ENCODE measurements around the gene IGSF21.

The IGSF21 gene

GRCh38 chr1:18419113-18419844 is 311.7 kb downstream of the IGSF21 start:
- no peaks in the 10 kb centered on the region for H3K79me1 ChIP-seq (ENCODE audit: low read length)
- H3K4ac ChIP-seq (ENCODE audit: low read depth, low read length): no peak overlapping the region
- no peak overlapping the region for H3K4me3 ChIP-seq (ENCODE audit: low read length)
- H3K27me3 ChIP-seq (ENCODE audit: insufficient read depth, low read length, poor library complexity): no peaks in the 10 kb centered on the region
- H3K56ac ChIP-seq (ENCODE audit: low read length): no peak overlapping the region
- DNase-seq: no peak
- no peak overlapping the region for H2BK15ac ChIP-seq (replicated peaks; ENCODE audit: low read depth)
- no peak overlapping the region for H2BK5ac ChIP-seq (ENCODE audit: low read length)
- no peak overlapping the region for H3K4me2 ChIP-seq (ENCODE audit: low read length)
- H4K8ac ChIP-seq (ENCODE audit: low read depth, low read length): no peak overlapping the region
- H3K79me2 ChIP-seq (ENCODE audit: control insufficient read depth, insufficient read depth, low read length): no peaks in the 10 kb centered on the region
- no peak overlapping the region for H2AK5ac ChIP-seq (ENCODE audit: low read length)
- H3K36me3 ChIP-seq (ENCODE audit: control insufficient read depth, insufficient read depth, low read length): no peaks in the 10 kb centered on the region
- no peak overlapping the region for H3K23ac ChIP-seq (ENCODE audit: low read length)
- no peak overlapping the region for H2BK120ac ChIP-seq (ENCODE audit: low read depth, low read length)
- no peak overlapping the region for H3K18ac ChIP-seq (ENCODE audit: low read length)
- H3K27ac ChIP-seq (ENCODE audit: low read depth, low read length): no peak overlapping the region
- H3K4me1 ChIP-seq (ENCODE audit: control insufficient read depth, low read depth, low read length): peaks cover 3% of the 10 kb centered on the region
- H3K9ac ChIP-seq (ENCODE audit: low read length): no peak overlapping the region
- no peak overlapping the region for H4K5ac ChIP-seq (ENCODE audit: low read length)
- WGBS (ENCODE audit: extremely low coverage, insufficient coverage, low lambda C conversion rate): no CpG with 5 or more reads among the region's 6 CpGs

- peaks cover 3% of the 10 kb centered on the region for H3K4me1 ChIP-seq (ENCODE audit: control insufficient read depth, low read depth, low read length)
- H4K8ac ChIP-seq (ENCODE audit: low read depth, low read length): no peak overlapping the region
- no peak overlapping the region for H2BK120ac ChIP-seq (ENCODE audit: low read depth, low read length)
- no peak overlapping the region for H4K5ac ChIP-seq (ENCODE audit: low read length)
- WGBS (ENCODE audit: extremely low coverage, insufficient coverage, low lambda C conversion rate): no CpG with 5 or more reads among the region's 5 CpGs
- no peaks in the 10 kb centered on the region for H3K79me1 ChIP-seq (ENCODE audit: low read length)
- no peaks in the 10 kb centered on the region for H3K79me2 ChIP-seq (ENCODE audit: control insufficient read depth, insufficient read depth, low read length)
- no peak overlapping the region for H3K4me3 ChIP-seq (ENCODE audit: low read length)
- no peak overlapping the region for H2BK5ac ChIP-seq (ENCODE audit: low read length)
- H3K4ac ChIP-seq (ENCODE audit: low read depth, low read length): no peak overlapping the region
- H3K36me3 ChIP-seq (ENCODE audit: control insufficient read depth, insufficient read depth, low read length): no peaks in the 10 kb centered on the region
- H2AK5ac ChIP-seq (ENCODE audit: low read length): no peak overlapping the region
- H3K18ac ChIP-seq (ENCODE audit: low read length): no peak overlapping the region
- H3K27me3 ChIP-seq (ENCODE audit: insufficient read depth, low read length, poor library complexity): no peaks in the 10 kb centered on the region
- H3K27ac ChIP-seq (ENCODE audit: low read depth, low read length): no peak overlapping the region
- H3K23ac ChIP-seq (ENCODE audit: low read length): no peak overlapping the region
- H2BK15ac ChIP-seq (replicated peaks; ENCODE audit: low read depth): no peak overlapping the region
- H3K4me2 ChIP-seq (ENCODE audit: low read length): no peak overlapping the region
- no peak overlapping the region for H3K56ac ChIP-seq (ENCODE audit: low read length)
- no peak overlapping the region for H3K9ac ChIP-seq (ENCODE audit: low read length)
- no peak for DNase-seq
Measured at GRCh38 chr1:18419845-18420184, 312.2 kb downstream of the IGSF21 start.

- Histone ChIP-seq H3K4ac (ENCODE audit: low read depth, low read length) (no peak overlapping the region), H3K79me2 (ENCODE audit: control insufficient read depth, insufficient read depth, low read length) (no peaks in the 10 kb centered on the region), H2BK15ac (replicated peaks; ENCODE audit: low read depth) (no peak overlapping the region), H3K9ac (ENCODE audit: low read length) (no peak overlapping the region), H3K23ac (ENCODE audit: low read length) (no peak overlapping the region), H3K4me1 (ENCODE audit: control insufficient read depth, low read depth, low read length) (peaks cover 3% of the 10 kb centered on the region), H2BK120ac (ENCODE audit: low read depth, low read length) (no peak overlapping the region), H3K36me3 (ENCODE audit: control insufficient read depth, insufficient read depth, low read length) (no peaks in the 10 kb centered on the region), H3K4me3 (ENCODE audit: low read length) (no peak overlapping the region), H3K27me3 (ENCODE audit: insufficient read depth, low read length, poor library complexity) (no peaks in the 10 kb centered on the region), H4K5ac (ENCODE audit: low read length) (no peak overlapping the region), H2AK5ac (ENCODE audit: low read length) (no peak overlapping the region), H3K79me1 (ENCODE audit: low read length) (no peaks in the 10 kb centered on the region), H3K27ac (ENCODE audit: low read depth, low read length) (no peak overlapping the region), H3K18ac (ENCODE audit: low read length) (no peak overlapping the region), H2BK5ac (ENCODE audit: low read length) (no peak overlapping the region), H3K56ac (ENCODE audit: low read length) (no peak overlapping the region), H4K8ac (ENCODE audit: low read depth, low read length) (no peak overlapping the region), H3K4me2 (ENCODE audit: low read length) (no peak overlapping the region)
- no peak for DNase-seq
- WGBS (ENCODE audit: extremely low coverage, insufficient coverage, low lambda C conversion rate): no CpG with 5 or more reads among the region's 15 CpGs
Measured at GRCh38 chr1:18422076-18422777, 314.6 kb downstream of the IGSF21 start.

- no peak for DNase-seq
Measured at GRCh38 chr1:18422954-18423353, 315.4 kb downstream of the IGSF21 start.

GRCh38 chr1:18426580-18426979 is 319.0 kb downstream of the IGSF21 start:
- Histone ChIP-seq H3K9ac (ENCODE audit: low read length) (no peak overlapping the region), H3K23ac (ENCODE audit: low read length) (no peak overlapping the region), H4K8ac (ENCODE audit: low read depth, low read length) (no peak overlapping the region), H2BK120ac (ENCODE audit: low read depth, low read length) (no peak overlapping the region), H2BK5ac (ENCODE audit: low read length) (no peak overlapping the region), H4K5ac (ENCODE audit: low read length) (no peak overlapping the region), H3K18ac (ENCODE audit: low read length) (no peak overlapping the region), H2AK5ac (ENCODE audit: low read length) (no peak overlapping the region), H3K4me3 (ENCODE audit: low read length) (no peak overlapping the region), H3K27ac (ENCODE audit: low read depth, low read length) (no peak overlapping the region), H3K56ac (ENCODE audit: low read length) (no peak overlapping the region), H3K27me3 (ENCODE audit: insufficient read depth, low read length, poor library complexity) (no peaks in the 10 kb centered on the region), H3K36me3 (ENCODE audit: control insufficient read depth, insufficient read depth, low read length) (no peaks in the 10 kb centered on the region), H3K79me1 (ENCODE audit: low read length) (no peaks in the 10 kb centered on the region), H3K4me2 (ENCODE audit: low read length) (no peak overlapping the region), H3K79me2 (ENCODE audit: control insufficient read depth, insufficient read depth, low read length) (no peaks in the 10 kb centered on the region), H3K4ac (ENCODE audit: low read depth, low read length) (no peak overlapping the region), H2BK15ac (replicated peaks; ENCODE audit: low read depth) (no peak overlapping the region), H3K4me1 (ENCODE audit: control insufficient read depth, low read depth, low read length) (no peaks in the 10 kb centered on the region)
- no peak for DNase-seq
- WGBS (ENCODE audit: extremely low coverage, insufficient coverage, low lambda C conversion rate): no CpG with 5 or more reads among the region's 1 CpG

More at GRCh38 chr1:18422954-18423353, 315.4 kb downstream of the IGSF21 start:
- Histone ChIP-seq H2AK5ac (ENCODE audit: low read length) (no peak overlapping the region), H3K79me2 (ENCODE audit: control insufficient read depth, insufficient read depth, low read length) (no peaks in the 10 kb centered on the region), H3K9ac (ENCODE audit: low read length) (no peak overlapping the region), H4K8ac (ENCODE audit: low read depth, low read length) (no peak overlapping the region), H2BK120ac (ENCODE audit: low read depth, low read length) (no peak overlapping the region), H3K4me3 (ENCODE audit: low read length) (no peak overlapping the region), H3K36me3 (ENCODE audit: control insufficient read depth, insufficient read depth, low read length) (no peaks in the 10 kb centered on the region), H3K4ac (ENCODE audit: low read depth, low read length) (no peak overlapping the region), H3K79me1 (ENCODE audit: low read length) (no peaks in the 10 kb centered on the region), H3K4me2 (ENCODE audit: low read length) (no peak overlapping the region), H3K27ac (ENCODE audit: low read depth, low read length) (no peak overlapping the region), H4K5ac (ENCODE audit: low read length) (no peak overlapping the region), H2BK5ac (ENCODE audit: low read length) (no peak overlapping the region), H2BK15ac (replicated peaks; ENCODE audit: low read depth) (no peak overlapping the region), H3K4me1 (ENCODE audit: control insufficient read depth, low read depth, low read length) (peaks cover 3% of the 10 kb centered on the region), H3K56ac (ENCODE audit: low read length) (no peak overlapping the region), H3K23ac (ENCODE audit: low read length) (no peak overlapping the region), H3K27me3 (ENCODE audit: insufficient read depth, low read length, poor library complexity) (no peaks in the 10 kb centered on the region), H3K18ac (ENCODE audit: low read length) (no peak overlapping the region)
- WGBS (ENCODE audit: extremely low coverage, insufficient coverage, low lambda C conversion rate): no CpG with 5 or more reads among the region's 5 CpGs

Measured in mesendoderm (in vitro differentiated cells).